Fibroblast of gingiva (primary cell): ENCODE results near the gene SIX6.
"Not testable (repeated sequence)": the region's sequence is repeated elsewhere in the genome, so short reads cannot be mapped to it uniquely, and the experiment has no call there.

Source experiments
- DNase-seq: peaks from one replicate; pipeline ENCODE4 v3.0.0-alpha.2; 2011; ENCODE audit warnings: low read depth

Gene SIX6

DNA sequence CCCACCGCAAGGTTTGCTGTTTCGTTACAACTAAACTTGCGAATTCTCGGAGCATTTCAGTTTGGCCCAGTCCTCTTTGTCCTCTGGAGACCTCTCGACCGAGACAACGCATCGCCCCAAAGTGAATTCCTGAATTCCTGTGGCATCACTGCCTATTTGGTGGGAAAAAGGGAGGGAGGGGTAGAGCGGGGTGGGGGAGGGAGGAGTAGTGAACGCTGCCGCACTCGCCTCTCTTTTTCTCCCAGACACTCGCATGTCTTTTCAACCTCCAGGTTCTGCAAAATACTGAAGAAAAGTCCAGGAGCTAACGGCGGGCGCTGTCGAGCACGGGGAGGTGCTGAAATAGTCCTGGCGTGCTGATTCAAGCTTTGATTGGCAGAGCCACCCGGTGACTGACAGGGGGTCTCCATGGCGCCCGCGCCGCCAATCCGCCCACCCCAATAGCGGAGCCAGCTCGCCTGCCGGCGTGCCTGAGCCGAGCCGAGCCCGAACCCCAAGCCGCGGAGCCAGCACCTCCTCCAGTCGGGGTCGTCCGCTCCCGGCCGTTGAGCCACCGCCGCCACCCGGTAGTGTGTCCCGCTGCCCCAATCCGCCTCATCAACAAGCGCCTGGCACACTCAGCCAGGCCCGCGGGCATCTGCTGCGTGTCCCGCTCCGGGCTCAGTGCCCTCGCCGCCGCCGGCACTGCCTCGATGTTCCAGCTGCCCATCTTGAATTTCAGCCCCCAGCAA is at the start of gene SIX6:
TSS of gene SIX6 (plus strand) at position 440 of the 731 bp plus-strand sequence. CDS start at position 693, 253 bp downstream.
- DNase-seq = no peak

DNA sequence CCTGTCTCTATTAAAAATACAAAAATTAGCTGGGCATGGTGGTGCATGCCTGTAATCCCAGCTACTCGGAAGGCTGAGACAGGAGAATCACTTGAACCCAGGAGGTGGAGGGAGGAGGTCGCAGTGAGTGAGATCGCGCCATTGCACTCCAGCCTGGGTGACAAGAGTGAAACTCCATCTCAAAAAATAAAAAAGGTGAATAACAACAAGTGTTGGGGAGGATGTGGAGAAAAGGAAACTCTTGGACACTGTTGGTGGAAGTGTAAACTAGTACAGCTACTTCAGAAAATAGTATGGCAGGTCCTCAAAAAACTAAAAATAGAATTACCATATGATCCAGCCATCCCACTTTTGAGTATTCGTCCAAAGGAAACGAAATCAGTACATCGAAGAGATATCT is 28.7 kb upstream of the SIX6 start:
- not testable (repeated sequence) for DNase-seq

- DNase-seq = no peak
These were observed 26.2 kb upstream of the SIX6 start for GRCh38 chr14:60482743-60483142.

DNA sequence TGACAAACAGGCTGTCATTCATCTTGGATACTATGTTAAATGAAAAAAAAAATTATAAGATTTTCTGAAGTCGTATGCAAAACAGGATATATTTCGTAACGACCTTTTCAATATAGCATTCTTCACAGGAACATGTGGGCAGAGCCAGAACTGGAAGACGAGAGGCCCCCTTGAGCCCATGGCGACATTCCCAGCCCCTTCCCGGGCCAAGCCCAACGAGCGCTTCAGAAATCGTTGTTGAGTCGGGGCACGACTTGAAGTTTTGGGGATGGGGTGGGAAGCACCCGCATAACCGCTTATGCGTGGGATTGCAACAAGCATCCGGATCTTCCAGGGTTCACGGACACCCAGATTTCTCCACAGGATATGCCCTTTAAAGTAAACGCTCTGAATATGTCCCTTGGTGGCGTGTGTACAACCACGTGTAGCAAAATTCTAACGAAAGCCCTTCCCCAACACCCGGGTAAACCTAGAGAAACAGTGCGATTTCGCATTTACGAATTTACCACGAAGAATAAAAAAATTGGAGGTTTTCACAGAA is 23.8 kb upstream of the SIX6 start:
- DNase-seq = no peak

- peak; percentile 18 for DNase-seq
These were observed 23.2 kb upstream of the SIX6 start, which contains the start of gene C14orf39 for GRCh38 chr14:60485598-60486251. C14orf39 (minus strand) TSS chr14:60486063; CDS start chr14:60485078, 985 bp downstream.

- DNase-seq = no peak
These were observed 21.7 kb upstream of the SIX6 start for GRCh38 chr14:60487211-60487610.

GRCh38 chr14:60488175-60488574 is 20.8 kb upstream of the SIX6 start:
- no peak for DNase-seq

GRCh38 chr14:60490270-60490669 is 18.7 kb upstream of the SIX6 start:
- no peak for DNase-seq

DNA sequence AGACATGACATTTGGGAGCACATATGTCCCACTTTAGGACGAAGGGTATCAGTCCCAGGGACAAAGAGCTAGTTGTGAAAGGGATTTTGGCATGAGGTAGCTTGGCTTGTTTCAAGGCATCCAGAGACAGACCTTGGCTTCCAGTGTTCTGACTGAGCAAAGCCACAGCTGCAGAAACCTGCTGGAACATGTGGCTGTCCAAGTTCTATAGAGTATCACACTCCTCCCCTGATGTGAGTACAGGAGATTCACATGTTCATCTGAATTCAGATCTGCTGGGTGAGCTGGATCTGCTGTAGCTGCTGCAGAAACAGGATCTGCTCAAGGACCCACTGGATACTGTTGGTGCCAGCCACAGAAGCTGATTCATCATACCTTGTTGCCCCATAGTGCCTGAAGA is 13.0 kb upstream of the SIX6 start:
- no peak for DNase-seq

DNA sequence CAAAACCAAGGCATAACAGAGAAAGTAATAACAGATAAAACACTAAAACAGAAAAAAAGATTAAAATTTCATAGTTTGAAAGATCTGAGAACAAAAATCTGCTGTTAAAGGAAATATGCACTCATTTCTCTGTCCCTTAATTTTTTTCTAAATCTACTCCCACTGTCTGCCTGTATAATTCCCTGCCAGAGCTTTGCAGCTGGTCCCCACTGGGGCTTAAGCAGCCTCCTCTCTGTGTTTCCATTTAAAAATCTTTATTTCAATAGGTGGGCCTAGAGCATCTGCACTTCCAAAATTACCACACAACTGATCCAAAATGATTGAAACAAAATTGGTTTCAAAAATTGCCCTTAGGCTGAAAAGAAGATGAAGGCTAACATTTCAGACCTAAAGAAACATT is 6.4 kb upstream of the SIX6 start:
- no peak for DNase-seq

DNA sequence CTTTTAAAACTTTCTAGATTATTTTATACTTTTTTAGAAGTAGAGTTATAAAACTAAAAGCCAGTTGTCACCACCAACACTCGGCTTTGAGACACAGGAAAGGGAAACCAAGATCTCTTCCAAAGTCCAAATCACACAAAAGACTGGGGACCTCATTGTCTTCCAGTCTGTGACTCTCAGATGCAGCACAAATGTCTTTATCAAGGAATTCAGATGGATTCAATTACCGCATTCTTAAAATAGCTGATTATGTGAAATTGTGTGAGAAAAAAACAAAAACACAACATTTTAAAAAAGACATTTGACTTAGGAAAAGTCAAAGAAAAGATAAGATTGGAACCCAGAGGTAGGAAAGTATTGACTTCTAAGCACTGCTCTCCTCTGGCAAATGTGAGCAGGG is 3.5 kb upstream of the SIX6 start:
- no peak for DNase-seq

GRCh38 chr14:60506010-60506409 is 2.9 kb upstream of the SIX6 start:
- no peak for DNase-seq

DNA sequence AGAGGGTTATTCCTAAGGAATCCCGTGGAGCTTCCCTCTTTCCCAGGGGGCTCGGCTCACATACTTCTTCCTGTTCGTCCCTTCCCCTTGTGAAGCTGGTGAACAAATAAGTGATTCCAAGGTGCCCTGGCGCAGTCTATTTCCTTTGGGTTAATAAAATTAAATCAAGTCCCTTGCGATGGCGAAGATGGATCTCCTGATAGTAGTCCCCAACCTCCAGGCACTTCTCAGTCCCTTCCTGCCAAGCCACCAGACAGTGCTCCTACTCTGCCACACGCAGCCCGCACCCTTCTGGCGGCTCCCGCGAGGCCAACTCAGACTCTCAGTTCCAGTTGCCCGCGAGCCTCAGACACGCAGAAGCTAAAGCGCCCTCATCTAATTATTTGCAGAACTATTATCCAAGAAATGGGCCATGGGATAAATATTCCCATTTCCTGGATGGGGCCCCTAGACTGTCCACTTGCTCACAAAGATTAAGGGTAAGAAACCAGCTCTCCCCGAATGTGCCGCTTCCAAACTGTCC is 2.4 kb upstream of the SIX6 start:
- no peak for DNase-seq

DNA sequence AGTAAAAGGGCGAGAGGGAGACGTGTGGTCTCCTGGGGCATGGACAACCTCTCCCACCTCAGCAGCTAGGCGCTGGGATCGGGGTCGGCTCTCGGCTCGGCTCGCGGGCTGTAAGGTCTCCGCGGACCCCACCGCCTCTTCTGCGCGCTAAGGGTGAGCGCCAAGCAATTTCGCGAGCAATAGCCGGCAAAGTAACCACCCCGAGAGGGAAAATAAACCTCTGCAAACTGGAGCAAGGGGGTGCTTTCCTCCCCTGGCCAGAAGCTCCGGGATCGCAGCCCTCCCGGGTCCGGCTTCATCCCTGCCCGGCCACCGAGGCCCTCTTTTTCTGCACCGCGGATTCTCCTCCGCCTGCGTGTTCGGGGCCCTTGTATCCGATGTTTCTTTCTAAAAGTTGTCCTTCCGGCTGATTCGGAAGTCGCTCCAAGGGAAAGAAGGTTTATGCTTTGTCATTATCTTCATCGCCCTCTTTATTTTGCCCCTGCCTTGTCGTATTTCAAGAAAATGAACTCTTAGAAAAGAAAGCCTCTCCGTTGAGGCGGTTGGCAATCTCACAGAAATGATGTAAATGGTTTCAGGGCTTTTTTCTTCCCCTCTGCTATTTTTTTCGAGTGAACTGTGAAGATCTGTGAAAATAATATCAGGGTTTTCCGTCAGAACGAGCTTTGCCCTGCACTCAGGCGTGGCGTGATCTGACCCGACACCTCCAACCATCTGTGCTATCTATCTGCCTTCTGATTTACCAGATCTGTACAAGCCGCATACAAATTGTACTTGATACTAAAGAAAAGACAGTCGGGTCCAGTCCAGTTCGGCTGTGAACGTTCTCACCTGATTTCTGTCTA is 1.7 kb upstream of the SIX6 start:
- DNase-seq = no peak

- DNase-seq = no peak
These were observed 611 bp upstream of the SIX6 start for GRCh38 chr14:60508363-60508706.

DNA sequence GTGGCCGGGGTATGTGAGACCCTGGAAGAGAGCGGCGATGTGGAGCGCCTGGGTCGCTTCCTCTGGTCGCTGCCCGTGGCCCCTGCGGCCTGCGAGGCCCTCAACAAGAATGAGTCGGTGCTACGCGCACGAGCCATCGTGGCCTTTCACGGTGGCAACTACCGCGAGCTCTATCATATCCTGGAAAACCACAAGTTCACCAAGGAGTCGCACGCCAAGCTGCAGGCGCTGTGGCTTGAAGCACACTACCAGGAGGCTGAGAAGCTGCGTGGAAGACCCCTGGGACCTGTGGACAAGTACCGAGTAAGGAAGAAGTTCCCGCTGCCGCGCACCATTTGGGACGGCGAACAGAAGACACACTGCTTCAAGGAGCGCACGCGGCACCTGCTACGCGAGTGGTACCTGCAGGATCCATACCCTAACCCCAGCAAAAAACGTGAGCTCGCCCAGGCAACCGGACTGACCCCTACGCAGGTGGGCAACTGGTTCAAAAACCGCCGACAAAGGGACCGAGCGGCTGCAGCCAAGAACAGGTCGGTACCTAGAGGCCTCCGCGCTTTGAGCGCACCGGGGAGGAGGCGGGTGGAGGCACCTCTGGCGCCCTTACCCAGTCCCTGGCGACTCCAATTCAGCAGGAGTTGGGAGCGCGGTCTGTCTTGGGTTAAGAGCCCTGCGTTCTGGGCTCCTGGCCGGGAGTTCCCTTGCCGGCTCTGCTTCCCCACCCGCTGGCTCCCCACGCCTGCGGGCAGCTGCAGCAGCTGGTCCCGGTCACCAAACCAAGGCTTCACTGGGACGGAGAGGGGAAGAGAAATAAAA is 700 bp downstream of the SIX6 start:
- no peak for DNase-seq

DNA sequence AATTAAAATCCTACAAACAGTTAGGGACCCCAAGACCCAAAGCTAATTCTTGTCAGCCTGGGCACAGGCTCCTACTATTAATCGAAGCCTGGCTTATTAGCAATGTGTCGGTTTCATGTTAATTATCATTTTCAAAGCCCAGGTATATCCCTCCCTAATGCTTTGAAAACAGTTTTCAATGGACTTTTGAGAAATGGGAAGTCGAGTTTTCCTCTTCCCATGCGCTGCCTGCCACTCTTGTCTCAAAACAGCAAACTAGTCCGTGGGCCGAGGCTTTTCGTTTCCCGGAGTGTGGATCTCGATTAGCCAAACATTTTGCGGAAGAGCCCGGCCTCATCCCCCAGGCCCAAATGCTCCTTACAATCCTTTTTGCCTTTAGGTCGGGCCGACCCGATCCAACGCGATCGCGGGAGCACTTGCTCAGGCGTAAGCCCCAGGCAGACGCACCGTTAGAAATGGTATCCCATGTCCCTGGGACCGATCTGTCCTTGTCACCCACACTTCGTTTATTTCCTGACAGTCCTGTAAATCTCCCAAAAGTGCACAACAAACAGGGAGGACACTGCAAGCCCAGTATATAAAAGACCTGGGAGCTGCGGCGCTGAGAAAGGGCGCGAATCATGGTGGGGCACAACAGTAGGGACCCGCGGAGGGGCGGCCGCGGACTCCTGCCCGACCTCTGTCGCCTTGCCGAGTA is 1.5 kb downstream of the SIX6 start:
- no peak for DNase-seq

DNA sequence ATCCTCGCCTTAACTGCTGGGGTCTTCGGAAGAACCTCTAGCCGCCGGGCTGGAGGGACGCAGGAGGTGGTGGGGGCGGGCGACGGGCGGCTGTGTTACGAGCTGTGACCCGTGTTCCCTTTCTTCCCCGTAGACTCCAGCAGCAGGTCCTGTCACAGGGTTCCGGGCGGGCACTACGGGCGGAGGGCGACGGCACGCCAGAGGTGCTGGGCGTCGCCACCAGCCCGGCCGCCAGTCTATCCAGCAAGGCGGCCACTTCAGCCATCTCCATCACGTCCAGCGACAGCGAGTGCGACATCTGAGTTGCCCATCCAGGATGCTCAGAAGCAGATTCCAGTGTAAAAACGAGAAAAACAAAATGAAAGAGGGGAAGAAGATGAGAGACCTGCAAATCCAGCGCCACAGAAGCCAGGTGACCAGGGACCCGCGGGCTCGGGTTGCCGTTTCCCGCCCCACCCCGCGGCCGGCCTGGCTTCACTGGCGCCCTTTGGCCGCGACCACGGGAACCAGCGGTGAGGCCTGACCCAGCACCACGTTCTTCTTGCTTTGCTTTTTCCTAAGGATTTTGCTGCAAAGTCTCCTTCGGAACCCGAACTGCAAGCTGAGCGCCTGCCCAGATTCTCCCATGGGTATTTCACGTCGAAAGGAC is 2.1 kb downstream of the SIX6 start:
- DNase-seq = no peak

DNA sequence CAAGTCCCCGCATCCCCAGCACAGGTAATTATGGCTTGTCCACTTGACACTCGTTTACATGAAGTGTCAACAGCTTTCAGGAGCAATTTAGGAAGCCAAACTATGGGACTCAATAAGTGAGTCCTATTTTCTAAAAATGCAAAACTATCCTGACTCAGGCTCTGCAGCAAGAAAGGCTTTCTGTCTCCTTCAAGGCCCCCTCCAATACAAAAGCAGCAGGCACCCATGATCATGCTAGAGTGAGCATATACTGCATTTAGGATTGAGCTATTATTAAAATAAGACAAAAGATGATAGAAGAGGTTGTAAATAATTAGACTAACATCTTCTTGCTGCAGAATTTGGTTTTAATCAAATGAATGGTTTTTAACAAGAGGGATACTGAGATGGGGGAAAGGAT is 3.2 kb downstream of the SIX6 start:
- no peak for DNase-seq

DNA sequence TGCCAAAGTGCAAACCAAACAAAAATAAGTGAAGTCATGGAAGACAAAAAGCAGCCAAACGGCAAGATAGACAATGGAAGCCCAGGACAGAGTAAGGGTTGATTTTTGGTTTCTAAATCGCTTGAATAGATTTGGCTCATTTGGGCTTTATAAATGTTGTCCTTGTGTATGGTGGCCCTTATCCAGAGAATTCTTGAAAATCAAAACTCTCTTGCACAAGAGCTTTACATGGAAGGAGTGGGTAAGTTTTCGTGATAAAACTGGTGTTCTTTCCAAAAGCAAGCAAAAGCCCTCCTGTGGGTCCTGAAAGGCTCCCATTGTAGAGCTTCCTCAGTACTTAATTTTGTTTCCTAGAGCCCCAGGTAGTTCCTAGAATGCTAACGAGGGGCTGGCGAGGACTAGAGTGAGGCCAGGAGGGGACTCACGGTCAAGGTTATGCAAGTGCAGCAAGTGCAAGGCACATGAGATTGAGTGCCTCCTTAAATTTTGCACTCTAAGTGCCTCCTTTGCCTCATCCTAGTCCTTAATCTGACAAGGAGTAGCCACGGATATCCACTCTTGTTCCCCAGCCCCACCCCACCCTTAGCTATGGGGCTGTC is 4.1 kb downstream of the SIX6 start:
- no peak for DNase-seq
